Activated naive CD4-positive, alpha-beta T cell treated with anti-CD3 and anti-CD28 coated beads for 36 hours (primary cell): ENCODE measurements around the gene AQP12A. TPM values are rescaled to one million over a fixed set of nuclear protein-coding genes. Genes with fewer than 3 reads are reported as not detected.

ENCODE experiments used
- CTCF ChIA-PET: fragments of 350-600 bp; sonication (Branson Sonifier 250); formaldehyde crosslinking; loops from one replicate; lab custom pipeline; 2021; ENCODE audit warnings: antibody characterized with exemption; lab: Charles Lee
- DNase-seq: peaks from one replicate; pipeline ENCODE4 v3.0.0-alpha.2; 2020
- H3K27ac Mint-ChIP-seq: one replicate; pipeline ENCODE4 v1.8.0; 2021; ENCODE audit warnings: mild to moderate bottlenecking, mixed read lengths
- H3K27me3 Mint-ChIP-seq: one replicate; pipeline ENCODE4 v1.8.0; 2021; ENCODE audit warnings: low read depth, mixed read lengths
- H3K36me3 Mint-ChIP-seq: one replicate; pipeline ENCODE4 v1.8.0; 2021; ENCODE audit warnings: low read depth, mixed read lengths
- H3K4me1 Mint-ChIP-seq: one replicate; pipeline ENCODE4 v1.8.0; 2021; ENCODE audit warnings: low read depth, mixed read lengths
- H3K4me3 Mint-ChIP-seq: one replicate; pipeline ENCODE4 v1.8.0; 2021; ENCODE audit warnings: mild to moderate bottlenecking, moderate library complexity, mixed read lengths
- H3K9me3 Mint-ChIP-seq: one replicate; pipeline ENCODE4 v1.8.0; 2021; ENCODE audit warnings: mixed read lengths
- intact Hi-C: fragments of 100-400 bp; cut with micrococcal nuclease; formaldehyde crosslinking; loops from one replicate; pipeline ENCODE4 v1.15.1; 2023
- total RNA-seq, 2 experiments: library from RNA; stranded (reverse); gene quantifications; one replicate each; pipeline ENCODE4 v1.2.3, GENCODE V29; 2021

Gene AQP12A
- total RNA-seq, 2 experiments from 2014 or later, result not detected

GRCh38 chr2:240707043-240707756 lies 15.5 kb downstream of the AQP12A start:
- Mint-ChIP-seq H3K4me1 (peaks cover 13% of the 10 kb centered on the region), H3K9me3 (no peaks in the 10 kb centered on the region), H3K36me3 (no peaks in the 10 kb centered on the region), H3K27ac (no peak overlapping the region), H3K4me3 (no peak overlapping the region), H3K27me3 (peaks cover 14% of the 10 kb centered on the region)
- DNase-seq, result no peak
- CTCF ChIA-PET, result interaction anchor here (1.6 kb wide), 1 partner anchor 193 kb away, joined by 4 read pairs; no protein-coding TSS in a partner anchor
- intact Hi-C loops, result no loop called here

DNA sequence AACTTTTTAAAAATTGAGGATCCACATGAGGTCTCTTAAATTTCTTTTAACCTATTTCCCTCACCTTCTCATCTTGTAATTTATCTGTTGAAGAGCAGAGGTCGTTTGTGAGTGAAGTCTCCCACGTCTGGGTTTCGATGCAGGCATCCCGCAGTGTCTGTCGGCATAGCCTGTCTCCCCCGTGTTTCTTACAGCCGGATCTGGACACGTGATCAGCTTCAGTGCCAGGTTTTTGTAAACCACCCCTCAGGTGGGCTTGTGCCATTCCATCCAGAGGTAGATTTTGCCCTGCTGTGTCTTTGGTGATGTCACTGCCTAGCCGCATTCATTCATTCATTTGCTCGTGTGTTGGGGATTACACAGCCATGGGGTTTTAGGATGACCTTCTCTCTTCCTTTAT lies 16.2 kb downstream of the AQP12A start:
- intact Hi-C loops, result no loop called here
- Mint-ChIP-seq H3K27ac (no peak overlapping the region), H3K4me1 (peaks cover 13% of the 10 kb centered on the region), H3K4me3 (no peak overlapping the region), H3K27me3 (peaks cover 14% of the 10 kb centered on the region), H3K9me3 (no peaks in the 10 kb centered on the region), H3K36me3 (no peaks in the 10 kb centered on the region)
- no peak for DNase-seq
- CTCF ChIA-PET, result interaction anchor here (1.6 kb wide), 1 partner anchor 194 kb away, joined by 4 read pairs; no protein-coding TSS in a partner anchor

DNA sequence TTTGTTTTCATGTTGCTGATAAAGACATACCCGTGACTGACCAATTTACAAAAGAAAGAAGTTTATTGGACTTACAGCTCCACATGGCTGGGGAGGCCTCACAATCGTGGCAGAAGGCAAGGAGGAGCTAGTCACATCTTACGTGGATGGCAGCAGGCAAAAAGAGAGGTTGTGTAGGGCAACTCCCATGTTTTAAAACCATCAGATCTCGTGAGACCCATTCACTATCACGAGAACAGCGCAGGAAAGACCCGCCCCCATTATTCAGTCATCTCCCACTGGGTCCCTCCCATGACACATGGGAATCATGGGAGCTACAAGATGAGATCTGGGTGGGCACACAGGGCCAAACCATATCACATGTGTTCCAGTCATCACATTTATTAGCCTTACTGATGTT lies 16.8 kb downstream of the AQP12A start:
- H3K27ac Mint-ChIP-seq, result no peak overlapping the region
- H3K36me3 Mint-ChIP-seq, result no peaks in the 10 kb centered on the region
- no peak for DNase-seq
- peaks cover 10% of the 10 kb centered on the region for H3K27me3 Mint-ChIP-seq
- peaks cover 13% of the 10 kb centered on the region for H3K4me1 Mint-ChIP-seq
- H3K4me3 Mint-ChIP-seq, result no peak overlapping the region
- CTCF ChIA-PET, result no interaction called here
- no peaks in the 10 kb centered on the region for H3K9me3 Mint-ChIP-seq
- intact Hi-C loops, result no loop called here

DNA sequence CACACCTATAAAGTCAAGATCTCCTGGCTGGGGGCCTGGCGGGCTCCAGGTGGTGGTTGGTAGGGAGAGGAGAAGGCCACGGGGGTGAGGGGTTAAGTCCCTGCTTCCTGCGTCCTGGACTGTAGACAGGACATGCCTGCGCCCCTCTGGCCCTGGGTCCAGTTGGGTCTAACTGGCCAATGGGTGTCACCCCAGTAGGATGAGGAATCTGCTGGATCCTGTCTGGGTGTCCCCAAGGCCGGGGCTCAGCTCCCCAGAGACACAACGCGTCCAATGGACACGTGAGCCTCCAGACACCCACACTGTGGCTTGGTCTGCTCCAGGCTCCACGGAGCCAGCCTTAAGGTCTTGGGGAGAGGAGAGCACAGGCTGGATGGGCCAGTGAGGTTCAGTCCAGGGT lies 19.6 kb downstream of the AQP12A start:
- Mint-ChIP-seq H3K9me3 (no peaks in the 10 kb centered on the region), H3K27ac (no peak overlapping the region), H3K4me1 (no peaks in the 10 kb centered on the region), H3K36me3 (no peaks in the 10 kb centered on the region), H3K27me3 (peaks cover 2% of the 10 kb centered on the region), H3K4me3 (no peak overlapping the region)
- no peak for DNase-seq
- CTCF ChIA-PET, result no interaction called here
- intact Hi-C loops, result no loop called here

DNA sequence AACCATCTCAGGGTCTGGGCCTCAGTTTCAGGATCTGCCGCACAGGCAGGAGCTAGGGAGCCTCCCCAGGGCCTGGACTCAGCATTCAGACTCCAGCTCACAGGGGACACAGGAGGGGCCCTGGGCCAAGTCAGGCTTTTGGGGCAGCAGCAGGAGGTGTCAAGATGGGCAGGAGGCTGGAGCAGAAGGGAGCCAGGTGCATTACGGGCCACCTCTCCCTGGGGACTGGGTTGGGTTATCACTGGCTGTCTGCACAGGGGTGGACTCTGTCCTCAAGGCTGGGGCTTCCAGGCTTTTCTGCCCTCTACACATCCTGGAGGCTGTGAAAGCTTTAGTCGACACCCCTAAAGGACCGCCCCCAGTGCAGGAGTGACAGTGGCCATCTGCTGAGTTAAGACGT lies 20.0 kb downstream of the AQP12A start:
- CTCF ChIA-PET, result no interaction called here
- Mint-ChIP-seq H3K27me3 (peaks cover 2% of the 10 kb centered on the region), H3K4me3 (no peak overlapping the region), H3K4me1 (no peaks in the 10 kb centered on the region), H3K36me3 (no peaks in the 10 kb centered on the region), H3K27ac (no peak overlapping the region), H3K9me3 (no peaks in the 10 kb centered on the region)
- intact Hi-C loops, result no loop called here
- DNase-seq, result no peak

DNA sequence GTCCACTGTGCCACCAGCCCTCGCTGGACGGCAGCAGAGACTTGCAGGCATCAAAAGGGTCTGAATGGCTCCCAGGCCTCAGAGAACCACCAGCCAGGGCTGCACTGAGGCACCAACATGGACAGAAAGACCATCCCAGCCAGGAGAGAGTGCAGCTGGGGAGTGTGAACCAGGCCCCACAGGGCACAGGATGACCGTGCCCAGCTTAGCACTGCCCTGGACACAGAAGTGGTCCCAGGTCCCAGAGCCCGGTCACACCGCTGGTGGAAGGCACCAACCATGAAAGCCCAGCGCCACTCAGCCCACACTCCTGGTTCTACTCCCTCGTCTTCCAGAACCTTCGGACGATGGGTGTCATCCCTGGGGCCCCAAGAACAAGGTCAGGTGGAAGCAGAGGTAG lies 20.5 kb downstream of the AQP12A start:
- no peak for DNase-seq
- H3K9me3 Mint-ChIP-seq, result no peaks in the 10 kb centered on the region
- peaks cover 2% of the 10 kb centered on the region for H3K27me3 Mint-ChIP-seq
- no peaks in the 10 kb centered on the region for H3K4me1 Mint-ChIP-seq
- H3K36me3 Mint-ChIP-seq, result no peaks in the 10 kb centered on the region
- intact Hi-C loops, result no loop called here
- H3K4me3 Mint-ChIP-seq, result no peak overlapping the region
- H3K27ac Mint-ChIP-seq, result no peak overlapping the region
- CTCF ChIA-PET, result no interaction called here

- no peak overlapping the region for H3K4me3 Mint-ChIP-seq
- no peaks in the 10 kb centered on the region for H3K36me3 Mint-ChIP-seq
- no peak overlapping the region for H3K27ac Mint-ChIP-seq
- no peak for DNase-seq
- H3K4me1 Mint-ChIP-seq, result no peaks in the 10 kb centered on the region
- CTCF ChIA-PET, result no interaction called here
- H3K9me3 Mint-ChIP-seq, result no peaks in the 10 kb centered on the region
- intact Hi-C loops, result no loop called here
- H3K27me3 Mint-ChIP-seq, result peaks cover 1% of the 10 kb centered on the region
These were observed 21.6 kb downstream of the AQP12A start for GRCh38 chr2:240713071-240713927.

- Mint-ChIP-seq H3K9me3 (no peaks in the 10 kb centered on the region), H3K27me3 (no peaks in the 10 kb centered on the region), H3K27ac (no peak overlapping the region), H3K4me3 (no peak overlapping the region), H3K36me3 (no peaks in the 10 kb centered on the region), H3K4me1 (no peaks in the 10 kb centered on the region)
- no peak for DNase-seq
- CTCF ChIA-PET, result no interaction called here
- intact Hi-C loops, result no loop called here
These were observed 22.5 kb downstream of the AQP12A start for GRCh38 chr2:240713928-240714746.

DNA sequence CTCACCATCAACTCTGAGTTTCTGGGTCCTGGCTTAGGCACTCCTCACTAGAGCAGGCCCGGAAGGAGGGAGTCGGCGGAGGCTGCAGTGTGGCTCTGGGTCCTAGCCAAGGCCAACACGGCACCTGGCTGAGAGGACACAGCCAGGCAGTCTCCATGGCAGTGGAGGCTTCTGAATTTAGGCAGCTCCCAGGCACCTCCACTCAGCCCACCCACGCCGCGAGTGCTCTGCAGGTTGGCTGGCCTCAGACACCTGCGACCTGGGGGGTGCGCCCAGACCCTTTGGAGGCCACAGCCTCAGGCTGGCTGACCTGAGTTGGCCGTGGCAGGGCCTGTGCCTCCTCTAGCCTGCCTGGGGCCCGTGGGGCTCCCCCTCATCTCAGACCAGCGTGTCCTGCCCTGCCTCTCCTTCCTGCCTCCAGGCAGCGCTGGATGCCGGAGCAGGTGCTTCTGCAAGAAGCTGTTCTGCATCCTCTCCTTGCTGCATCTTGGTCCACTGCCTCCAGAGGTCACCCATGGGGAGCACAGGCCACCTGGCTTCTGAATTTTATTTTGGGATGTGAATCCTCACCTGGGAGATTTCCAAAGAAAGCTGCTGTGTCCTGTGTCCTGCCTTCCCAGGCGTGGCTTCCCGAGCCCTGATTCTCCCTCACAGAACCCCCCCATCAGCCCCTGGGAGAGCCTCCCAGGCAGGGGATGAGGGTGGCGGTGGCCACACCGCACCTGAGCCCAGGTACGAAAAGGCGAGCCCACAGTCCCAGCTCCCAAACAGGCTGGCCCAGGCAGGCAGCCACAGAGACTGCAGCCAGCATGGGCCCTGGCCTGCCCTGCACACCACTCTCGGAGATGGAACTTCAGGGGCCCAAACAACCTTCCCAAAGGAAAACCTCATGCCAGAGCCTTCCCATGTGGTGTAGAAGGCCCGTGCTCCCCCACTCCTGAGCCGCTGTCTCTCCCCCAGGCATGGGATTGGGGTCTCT lies 23.4 kb downstream of the AQP12A start:
- no peaks in the 10 kb centered on the region for H3K36me3 Mint-ChIP-seq
- H3K9me3 Mint-ChIP-seq, result no peaks in the 10 kb centered on the region
- DNase-seq, result no peak
- intact Hi-C loops, result no loop called here
- H3K4me1 Mint-ChIP-seq, result no peaks in the 10 kb centered on the region
- CTCF ChIA-PET, result no interaction called here
- H3K27ac Mint-ChIP-seq, result no peak overlapping the region
- no peak overlapping the region for H3K4me3 Mint-ChIP-seq
- no peaks in the 10 kb centered on the region for H3K27me3 Mint-ChIP-seq

DNA sequence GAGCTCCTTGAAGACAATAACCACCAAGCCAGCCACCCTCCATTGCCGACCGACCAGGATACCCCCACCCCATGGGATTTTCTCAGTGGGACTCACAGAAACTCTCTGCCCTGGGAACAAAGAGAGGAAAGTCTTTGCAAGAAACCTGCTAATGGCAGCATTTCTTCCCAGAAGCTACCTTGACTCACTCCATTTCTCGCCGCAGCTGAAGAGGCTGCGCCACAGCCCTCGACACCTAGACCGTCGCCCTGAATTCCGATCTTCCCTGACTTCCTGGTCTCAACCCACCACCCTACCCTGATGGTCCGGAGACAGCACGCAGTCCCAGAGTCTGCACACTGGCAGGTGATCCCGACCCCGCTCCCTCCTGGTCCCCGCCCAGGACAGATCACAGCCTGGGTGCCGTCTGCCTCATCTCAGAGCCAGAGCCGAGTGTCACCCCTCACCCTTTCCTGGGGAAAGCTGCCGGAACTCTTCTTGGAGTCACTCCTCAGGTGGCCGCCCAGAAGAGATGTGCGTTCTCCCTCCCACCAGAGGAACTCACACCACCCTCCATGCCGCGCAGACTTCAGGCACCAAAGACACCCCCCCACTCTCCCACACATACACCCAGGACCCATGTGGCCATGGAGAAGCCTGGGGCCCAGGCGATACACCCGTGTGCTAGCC lies 24.6 kb downstream of the AQP12A start:
- H3K27me3 Mint-ChIP-seq, result no peaks in the 10 kb centered on the region
- DNase-seq, result no peak
- H3K4me1 Mint-ChIP-seq, result no peaks in the 10 kb centered on the region
- intact Hi-C loops, result no loop called here
- no peaks in the 10 kb centered on the region for H3K36me3 Mint-ChIP-seq
- CTCF ChIA-PET, result no interaction called here
- no peak overlapping the region for H3K4me3 Mint-ChIP-seq
- no peaks in the 10 kb centered on the region for H3K9me3 Mint-ChIP-seq
- no peak overlapping the region for H3K27ac Mint-ChIP-seq

DNA sequence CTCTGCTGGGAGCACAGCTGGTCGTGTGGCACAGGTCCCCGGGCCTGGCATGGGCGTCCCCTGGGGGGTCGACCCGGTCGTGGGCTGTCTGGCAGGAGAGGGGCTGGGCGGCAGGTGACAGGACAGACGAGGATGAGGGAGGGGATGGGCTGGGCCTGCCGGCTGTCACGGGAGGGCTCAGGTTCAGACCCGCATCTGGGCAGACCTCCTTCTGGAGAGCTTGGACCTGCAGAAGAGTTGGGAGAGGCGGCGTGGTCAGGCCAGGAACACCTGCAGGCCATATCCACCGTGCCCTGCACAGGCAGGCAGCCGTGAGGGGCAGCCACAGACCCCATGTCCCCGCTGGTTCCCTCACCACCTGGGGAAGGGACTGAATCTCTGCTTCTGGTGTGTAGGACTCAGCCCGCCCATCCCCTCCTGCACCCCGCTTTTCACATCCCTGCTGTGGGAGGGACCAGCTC lies 25.5 kb downstream of the AQP12A start:
- no peaks in the 10 kb centered on the region for H3K27me3 Mint-ChIP-seq
- CTCF ChIA-PET, result no interaction called here
- no peaks in the 10 kb centered on the region for H3K36me3 Mint-ChIP-seq
- no peaks in the 10 kb centered on the region for H3K4me1 Mint-ChIP-seq
- no peaks in the 10 kb centered on the region for H3K9me3 Mint-ChIP-seq
- intact Hi-C loops, result no loop called here
- H3K27ac Mint-ChIP-seq, result no peak overlapping the region
- no peak for DNase-seq
- H3K4me3 Mint-ChIP-seq, result no peak overlapping the region
